GM12875 (cell line): Measurements from ENCODE around the gene CAMTA2.

Experiments
- H3K4me3 ChIP-seq: one replicate; pipeline ENCODE4 v1.5.1; 2011; ENCODE audit warnings: low read depth, low read length, control low read depth
- TF ChIP-seq, protein P1 (sequence below): IDR thresholded peaks from 2 replicates; pipeline ENCODE4 v1.5.1; 2011; ENCODE audit warnings: low read depth, mild to moderate bottlenecking, control low read depth, inconsistent platforms, low read length, moderate library complexity, borderline replicate concordance; ENCODE audit not compliant: insufficient read depth

Gene CAMTA2

DNA sequence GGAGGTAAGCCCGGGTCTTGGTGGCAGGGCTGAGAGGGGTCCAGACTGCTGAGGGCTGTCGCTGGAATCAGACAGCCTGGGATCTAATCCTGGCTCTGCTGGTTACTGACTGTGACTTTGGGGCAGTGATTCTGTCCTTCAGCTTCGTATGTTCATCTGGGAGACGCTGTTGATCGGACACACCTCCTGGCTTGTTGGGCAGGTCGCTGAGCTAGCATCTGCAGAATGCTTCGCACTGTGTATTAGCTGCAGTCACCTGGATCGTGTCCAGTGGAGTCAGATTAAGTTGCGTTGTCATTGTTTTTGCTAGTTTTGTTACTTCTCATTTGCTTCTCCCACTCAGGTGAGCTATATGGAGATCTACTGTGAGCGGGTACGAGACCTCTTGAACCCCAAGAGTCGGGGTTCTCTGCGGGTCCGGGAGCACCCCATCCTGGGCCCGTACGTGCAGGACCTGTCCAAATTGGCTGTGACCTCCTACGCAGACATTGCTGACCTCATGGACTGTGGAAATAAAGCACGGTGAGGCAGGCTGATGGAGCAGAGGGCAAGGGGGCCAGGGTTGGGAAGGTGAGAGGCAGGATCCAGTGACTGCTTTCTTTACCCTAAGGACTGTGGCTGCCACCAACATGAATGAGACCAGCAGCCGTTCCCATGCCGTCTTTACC is 14.8 kb upstream of the CAMTA2 start:
- TF ChIP-seq, protein P1, sequence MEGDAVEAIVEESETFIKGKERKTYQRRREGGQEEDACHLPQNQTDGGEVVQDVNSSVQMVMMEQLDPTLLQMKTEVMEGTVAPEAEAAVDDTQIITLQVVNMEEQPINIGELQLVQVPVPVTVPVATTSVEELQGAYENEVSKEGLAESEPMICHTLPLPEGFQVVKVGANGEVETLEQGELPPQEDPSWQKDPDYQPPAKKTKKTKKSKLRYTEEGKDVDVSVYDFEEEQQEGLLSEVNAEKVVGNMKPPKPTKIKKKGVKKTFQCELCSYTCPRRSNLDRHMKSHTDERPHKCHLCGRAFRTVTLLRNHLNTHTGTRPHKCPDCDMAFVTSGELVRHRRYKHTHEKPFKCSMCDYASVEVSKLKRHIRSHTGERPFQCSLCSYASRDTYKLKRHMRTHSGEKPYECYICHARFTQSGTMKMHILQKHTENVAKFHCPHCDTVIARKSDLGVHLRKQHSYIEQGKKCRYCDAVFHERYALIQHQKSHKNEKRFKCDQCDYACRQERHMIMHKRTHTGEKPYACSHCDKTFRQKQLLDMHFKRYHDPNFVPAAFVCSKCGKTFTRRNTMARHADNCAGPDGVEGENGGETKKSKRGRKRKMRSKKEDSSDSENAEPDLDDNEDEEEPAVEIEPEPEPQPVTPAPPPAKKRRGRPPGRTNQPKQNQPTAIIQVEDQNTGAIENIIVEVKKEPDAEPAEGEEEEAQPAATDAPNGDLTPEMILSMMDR = no peak
- no peak overlapping the region for H3K4me3 ChIP-seq

DNA sequence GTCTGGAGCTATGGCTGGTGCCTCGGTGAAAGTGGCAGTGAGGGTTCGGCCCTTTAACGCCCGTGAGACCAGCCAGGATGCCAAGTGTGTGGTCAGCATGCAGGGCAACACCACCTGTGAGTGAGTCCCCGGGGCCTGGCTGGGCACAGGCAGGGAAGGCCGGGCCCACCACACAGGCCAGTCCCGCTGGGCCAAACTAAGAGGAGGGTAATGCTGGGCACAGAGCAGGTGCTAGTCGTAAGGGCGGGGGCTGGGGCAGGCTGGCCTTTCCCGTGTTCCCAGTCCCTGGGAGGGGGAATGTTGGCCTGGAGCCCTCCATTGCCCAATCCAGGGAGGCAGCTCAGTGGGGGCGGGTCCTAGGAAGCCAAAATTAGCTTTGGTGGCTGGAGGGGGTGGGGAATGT is 12.8 kb upstream of the CAMTA2 start:
- H3K4me3 ChIP-seq = no peak overlapping the region
- TF ChIP-seq, protein P1 = no peak

DNA sequence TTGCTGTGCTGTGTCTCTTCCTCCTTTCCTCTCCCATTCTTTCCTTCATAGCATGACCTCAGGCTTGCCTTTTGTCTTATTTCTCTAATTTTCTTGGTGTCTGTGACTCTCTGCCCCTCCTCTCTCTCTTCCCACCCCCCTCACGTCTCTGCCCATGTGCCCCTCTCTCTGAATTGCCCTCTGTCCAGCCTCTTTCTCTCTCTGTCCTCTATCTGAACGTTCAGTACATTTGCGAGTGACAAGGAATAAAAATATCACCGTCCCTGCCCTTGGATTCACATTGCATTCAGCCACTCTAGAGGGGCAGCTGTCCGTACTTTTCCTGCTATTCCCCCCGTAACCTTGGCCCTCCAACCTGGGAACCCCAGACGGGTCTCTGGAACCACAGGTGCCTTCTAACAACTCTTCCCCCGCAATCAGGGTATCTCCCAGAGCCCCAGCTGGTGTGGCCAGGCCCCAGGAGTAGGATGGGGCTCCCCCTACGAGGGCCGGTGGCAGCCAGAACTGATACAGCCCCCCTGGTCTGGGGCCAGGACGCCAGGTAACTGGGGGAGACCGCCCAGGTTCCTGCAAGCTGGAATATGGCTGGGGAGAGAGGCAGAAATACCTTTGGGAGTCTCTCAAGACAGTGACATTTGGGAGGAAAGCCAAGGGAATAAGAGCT is 12.1 kb upstream of the CAMTA2 start:
- TF ChIP-seq, protein P1 = no peak
- peak overlapping the region; percentile 70 for H3K4me3 ChIP-seq

DNA sequence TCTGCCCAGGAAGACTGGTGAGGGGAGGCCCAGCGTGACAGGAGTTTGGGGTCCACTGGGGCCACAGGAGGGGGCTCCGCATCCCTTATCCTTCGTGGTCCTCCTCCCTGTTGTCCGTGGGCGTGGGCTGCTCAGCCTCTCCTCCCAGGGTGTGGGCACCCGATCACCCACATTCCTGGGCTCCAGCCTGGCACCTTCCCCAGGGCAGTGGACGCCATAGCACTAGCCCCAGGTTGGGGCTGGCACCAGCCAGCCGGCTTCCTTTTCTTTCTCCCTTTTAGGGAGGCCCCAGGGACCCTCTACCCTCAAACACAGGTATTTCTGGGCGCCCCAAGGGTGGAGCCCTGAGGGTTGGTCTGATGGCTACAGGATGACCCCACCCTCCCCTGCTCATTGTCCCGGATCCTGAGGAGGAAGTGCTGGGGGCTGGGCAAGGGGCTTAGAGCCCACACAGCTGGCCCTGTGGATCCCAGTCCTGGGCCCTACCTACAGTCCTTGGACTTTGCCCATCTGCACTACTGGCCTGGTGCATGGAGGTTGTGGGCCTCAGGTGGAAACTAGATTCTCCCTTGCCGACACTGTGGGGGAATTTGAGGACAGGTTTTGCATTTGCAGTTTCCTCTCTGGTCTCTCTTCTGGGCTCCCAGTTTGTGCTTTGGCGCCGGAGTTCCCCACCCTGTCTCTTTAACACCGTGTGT is 11.4 kb upstream of the CAMTA2 start:
- peak overlapping the region; percentile 70 for H3K4me3 ChIP-seq
- TF ChIP-seq, protein P1 = no peak

DNA sequence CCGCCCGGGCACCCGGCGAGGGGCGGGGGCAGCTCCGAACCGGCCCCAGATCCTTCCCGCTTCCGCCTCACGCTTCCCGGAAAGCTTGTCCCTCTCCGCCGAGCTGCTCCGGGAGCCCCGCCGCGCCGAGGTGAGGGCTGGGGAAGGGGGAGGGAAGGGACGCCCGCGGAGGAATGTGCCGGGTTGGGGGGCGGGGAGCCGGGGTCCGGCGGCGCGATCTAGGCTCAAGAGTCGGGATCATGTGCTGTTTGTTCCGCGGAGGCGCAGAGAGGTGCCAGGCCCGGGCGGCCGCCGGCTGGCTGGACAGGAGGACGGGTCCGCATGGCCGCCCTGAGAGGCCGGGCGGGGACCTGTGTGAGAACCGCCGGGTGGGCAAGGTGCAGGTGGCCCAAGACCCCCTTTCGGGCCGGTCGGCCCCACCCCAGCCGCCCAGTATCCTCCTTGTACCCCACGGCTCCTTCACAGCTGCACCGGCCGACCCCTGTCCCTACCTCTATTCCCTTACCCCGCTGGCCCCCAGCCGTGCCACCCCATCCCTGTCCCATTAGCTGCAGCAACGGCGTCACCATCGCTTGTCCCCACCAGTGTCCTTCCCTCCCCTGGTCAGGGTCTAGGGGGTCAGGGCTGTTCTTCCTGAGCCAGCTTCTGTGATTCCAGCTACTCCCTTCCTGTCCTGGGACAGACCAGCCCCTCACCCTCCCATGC is 10.7 kb upstream of the CAMTA2 start:
- H3K4me3 ChIP-seq = peak overlapping the region; percentile 70
- TF ChIP-seq, protein P1 = no peak

DNA sequence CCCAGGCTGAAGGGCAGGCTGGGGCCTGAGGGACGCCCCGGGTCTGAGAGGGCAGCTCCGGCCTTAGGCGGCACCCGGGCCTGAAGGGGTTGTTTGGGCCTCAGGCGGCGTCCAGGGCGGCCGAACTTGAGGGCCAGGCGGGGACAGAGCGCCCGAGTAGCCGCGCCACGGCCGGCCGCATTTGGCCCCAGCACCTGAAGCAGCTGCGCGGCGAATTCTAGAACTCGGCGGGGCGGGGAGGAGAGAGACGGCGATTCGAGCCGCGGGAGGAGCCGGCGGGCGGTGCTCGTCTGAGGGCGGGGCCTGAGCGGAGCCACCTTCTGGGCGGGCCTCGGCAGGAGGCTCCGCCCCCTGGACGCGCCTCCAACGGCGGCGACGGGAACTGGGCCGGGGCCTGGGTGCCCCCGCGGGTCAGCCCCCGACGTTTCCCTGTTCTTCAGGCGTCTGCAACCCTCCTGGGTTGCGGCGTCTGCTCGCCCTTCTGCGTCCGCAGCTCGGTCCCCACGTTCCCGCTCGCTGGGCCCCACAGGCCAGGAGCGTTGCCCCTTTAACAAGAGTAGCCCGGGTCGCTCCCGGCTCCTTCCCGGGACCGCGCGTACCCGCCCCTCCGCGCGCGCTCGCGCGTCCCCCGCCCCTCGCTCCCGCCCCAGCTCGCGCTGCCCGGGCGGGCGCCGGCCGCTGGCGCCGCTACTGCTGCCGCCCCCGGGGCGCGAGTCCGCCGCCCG is 10.0 kb upstream of the CAMTA2 start, which contains the start of the genes INCA1 and KIF1C:
INCA1 (minus strand) TSS at position 221 of the 725 bp plus-strand sequence. CDS start 3,085 bp downstream, outside the sequence.
KIF1C (plus strand) TSS at position 649 of the 725 bp plus-strand sequence. CDS start 2,297 bp downstream, outside the sequence.
- TF ChIP-seq, protein P1 = no peak
- peak within 1 kb of the TSS; percentile 70 for H3K4me3 ChIP-seq
